ENCODE results near the gene RTF2.

Gene RTF2

DNA sequence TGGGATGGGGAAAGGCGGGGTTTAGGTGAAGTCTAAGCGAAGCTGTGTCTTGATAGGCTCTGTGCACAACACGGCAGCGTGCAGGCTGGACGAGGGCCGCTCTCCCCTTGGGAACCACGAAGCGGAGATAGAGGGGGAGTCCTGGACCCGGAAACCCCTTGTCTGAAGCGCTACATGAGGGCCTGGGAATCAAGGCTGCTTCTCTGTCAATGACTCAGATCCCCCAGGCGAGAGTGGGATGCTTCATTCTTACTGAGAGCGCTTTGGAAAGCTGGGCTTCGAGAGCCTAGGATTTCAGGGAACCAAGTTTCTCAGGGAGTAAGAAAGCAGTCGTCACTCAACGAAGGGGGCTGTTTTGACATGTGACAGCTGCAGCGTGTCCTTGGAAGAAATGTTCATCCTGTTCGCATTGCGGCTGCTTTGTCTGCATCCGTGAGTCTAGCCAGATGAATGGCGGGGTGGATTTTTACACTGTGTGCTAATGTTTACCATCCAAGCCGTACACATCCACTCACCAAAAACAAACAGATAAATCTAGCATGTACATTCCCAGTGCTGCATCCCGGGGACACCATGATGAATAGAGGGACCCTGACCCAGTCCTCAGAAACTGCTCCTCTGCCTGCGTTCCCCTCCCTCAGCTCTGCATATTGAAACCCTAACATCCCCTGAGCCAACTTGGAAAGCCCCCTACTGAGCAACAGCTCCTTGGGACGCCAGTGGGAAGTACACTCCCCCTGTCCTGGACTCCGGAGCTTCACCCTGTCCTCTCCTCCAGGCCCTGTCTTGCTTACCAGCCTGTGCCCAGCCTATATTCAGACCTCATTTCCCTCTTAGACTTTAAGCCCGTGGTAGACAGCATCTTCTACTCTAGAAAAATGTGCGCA lies 24.5 kb upstream of the RTF2 start:
- Histone ChIP-seq H3K27ac (ENCODE audit: insufficient read depth in 1 of 2, low read depth in 1 of 2, low read length in 2 of 2, poor library complexity in 1 of 2, severe bottlenecking in 2 of 2) (no peak overlapping the region), H3K4me1 (ENCODE audit: control extremely low read depth in 1 of 4, control insufficient read depth in 4 of 4, insufficient read depth in 4 of 4, low read length in 3 of 4) (peaks cover 24 to 40% (median 32%) of the 10 kb centered on the region in 4 experiments), H3K4me3 (ENCODE audit: control insufficient read depth in 1 of 7, extremely low read depth in 1 of 7, insufficient read depth in 4 of 7, low read depth in 2 of 7, low read length in 6 of 7) (no peak overlapping the region), H3K27me3 (replicated peaks in 2 of 5; ENCODE audit: control insufficient read depth in 4 of 5, insufficient read depth in 5 of 5, low read length in 4 of 5) (no peaks in the 10 kb centered on the region), H3K9me3 (ENCODE audit: control extremely low read depth in 1 of 5, control insufficient read depth in 4 of 5, insufficient read depth in 2 of 5, low read depth in 1 of 5, low read length in 4 of 5) (no peaks in the 10 kb centered on the region), H3K36me3 (ENCODE audit: control insufficient read depth in 4 of 4, insufficient read depth in 4 of 4, low read length in 3 of 4) (peaks cover 0 to 13% (median 0%) of the 10 kb centered on the region in 4 experiments)
- POLR2A ChIA-PET, result no interaction called here
- 98% methylated on average over 27 of the region's 27 CpGs for WGBS (ENCODE audit: insufficient coverage)
- DNase-seq, result no peak
- CTCF ChIA-PET, result interaction anchor here (1.1 to 1.4 kb wide), 2 partner anchors 11 to 19 kb away, joined by 3 read pairs; no protein-coding TSS in a partner anchor

DNA sequence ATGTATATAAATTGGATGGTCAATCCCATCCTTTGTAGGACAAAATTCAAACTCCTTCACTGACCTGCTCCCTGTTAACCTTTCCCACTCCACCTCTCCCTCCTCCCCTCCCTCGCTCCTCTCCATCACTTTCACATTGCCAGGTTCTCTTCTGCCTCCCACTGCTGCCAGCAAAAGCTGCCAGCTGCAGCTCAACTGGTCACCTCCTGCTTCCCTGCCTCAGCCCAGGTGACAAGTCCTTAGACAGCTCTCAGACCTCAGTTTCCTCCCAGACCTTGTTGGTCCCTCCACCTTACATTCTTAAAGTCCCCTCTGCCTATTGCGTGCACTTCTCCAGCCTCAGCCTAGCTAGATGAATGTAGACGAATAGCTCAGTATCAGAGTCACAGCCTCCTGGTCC lies 23.3 kb upstream of the RTF2 start:
- ChIA-PET CTCF (interaction anchor here (1.4 kb wide), 1 partner anchor 22 kb away, joined by 3 read pairs; no protein-coding TSS in a partner anchor), POLR2A (interaction anchor here (0.8 kb wide), 1 partner anchor 27 kb away, joined by 3 read pairs; no protein-coding TSS in a partner anchor)
- Histone ChIP-seq H3K9me3 (ENCODE audit: control extremely low read depth in 1 of 5, control insufficient read depth in 4 of 5, insufficient read depth in 2 of 5, low read depth in 1 of 5, low read length in 4 of 5) (no peaks in the 10 kb centered on the region), H3K4me3 (ENCODE audit: control insufficient read depth in 1 of 7, extremely low read depth in 1 of 7, insufficient read depth in 4 of 7, low read depth in 2 of 7, low read length in 6 of 7) (no peak overlapping the region), H3K27ac (ENCODE audit: insufficient read depth in 1 of 2, low read depth in 1 of 2, low read length in 2 of 2, poor library complexity in 1 of 2, severe bottlenecking in 2 of 2) (no peak overlapping the region), H3K4me1 (ENCODE audit: control extremely low read depth in 1 of 4, control insufficient read depth in 4 of 4, insufficient read depth in 4 of 4, low read length in 3 of 4) (peaks cover 15 to 27% (median 21%) of the 10 kb centered on the region in 4 experiments), H3K36me3 (ENCODE audit: control insufficient read depth in 4 of 4, insufficient read depth in 4 of 4, low read length in 3 of 4) (peaks cover 0 to 17% (median 0%) of the 10 kb centered on the region in 4 experiments), H3K27me3 (replicated peaks in 2 of 5; ENCODE audit: control insufficient read depth in 4 of 5, insufficient read depth in 5 of 5, low read length in 4 of 5) (no peaks in the 10 kb centered on the region)
- DNase-seq, result no peak
- WGBS (ENCODE audit: insufficient coverage), result 96% methylated on average over 3 of the region's 3 CpGs

DNA sequence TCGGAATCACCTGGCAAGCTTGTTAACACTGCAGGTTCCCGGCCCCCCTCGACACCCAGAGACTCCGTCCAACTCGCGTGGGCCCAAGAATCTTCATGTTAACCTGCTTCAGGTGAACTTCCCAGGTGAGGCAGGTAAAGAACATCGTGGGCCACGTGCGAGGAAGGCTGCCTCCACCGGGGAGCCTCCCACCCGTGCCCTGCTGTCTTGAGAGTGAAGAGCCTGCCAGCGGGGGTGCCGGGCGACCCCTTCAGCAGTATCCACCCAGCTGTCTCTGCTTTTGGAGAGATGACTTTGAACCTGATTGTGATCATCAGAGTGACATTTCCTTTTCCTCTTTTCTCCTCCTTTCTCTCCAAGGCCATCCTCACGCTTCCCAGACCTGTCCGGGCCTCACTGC lies 22.9 kb upstream of the RTF2 start:
- ChIA-PET POLR2A (interaction anchor here (0.8 kb wide), 1 partner anchor 27 kb away, joined by 3 read pairs; no protein-coding TSS in a partner anchor), CTCF (interaction anchor here (1.4 kb wide), 1 partner anchor 22 kb away, joined by 3 read pairs; no protein-coding TSS in a partner anchor)
- H3K27ac ChIP-seq (ENCODE audit: insufficient read depth in 1 of 2, low read depth in 1 of 2, low read length in 2 of 2, poor library complexity in 1 of 2, severe bottlenecking in 2 of 2), result no peak overlapping the region
- no peak overlapping the region for H3K4me3 ChIP-seq (ENCODE audit: control insufficient read depth in 1 of 7, extremely low read depth in 1 of 7, insufficient read depth in 4 of 7, low read depth in 2 of 7, low read length in 6 of 7)
- no peaks in the 10 kb centered on the region for H3K27me3 ChIP-seq (replicated peaks in 2 of 5; ENCODE audit: control insufficient read depth in 4 of 5, insufficient read depth in 5 of 5, low read length in 4 of 5)
- H3K9me3 ChIP-seq (ENCODE audit: control extremely low read depth in 1 of 5, control insufficient read depth in 4 of 5, insufficient read depth in 2 of 5, low read depth in 1 of 5, low read length in 4 of 5), result no peaks in the 10 kb centered on the region
- DNase-seq, result no peak
- 98% methylated on average over 16 of the region's 16 CpGs for WGBS (ENCODE audit: insufficient coverage)
- peaks cover 0 to 17% (median 0%) of the 10 kb centered on the region in 4 experiments for H3K36me3 ChIP-seq (ENCODE audit: control insufficient read depth in 4 of 4, insufficient read depth in 4 of 4, low read length in 3 of 4)
- peaks cover 11 to 23% (median 17%) of the 10 kb centered on the region in 4 experiments for H3K4me1 ChIP-seq (ENCODE audit: control extremely low read depth in 1 of 4, control insufficient read depth in 4 of 4, insufficient read depth in 4 of 4, low read length in 3 of 4)

DNA sequence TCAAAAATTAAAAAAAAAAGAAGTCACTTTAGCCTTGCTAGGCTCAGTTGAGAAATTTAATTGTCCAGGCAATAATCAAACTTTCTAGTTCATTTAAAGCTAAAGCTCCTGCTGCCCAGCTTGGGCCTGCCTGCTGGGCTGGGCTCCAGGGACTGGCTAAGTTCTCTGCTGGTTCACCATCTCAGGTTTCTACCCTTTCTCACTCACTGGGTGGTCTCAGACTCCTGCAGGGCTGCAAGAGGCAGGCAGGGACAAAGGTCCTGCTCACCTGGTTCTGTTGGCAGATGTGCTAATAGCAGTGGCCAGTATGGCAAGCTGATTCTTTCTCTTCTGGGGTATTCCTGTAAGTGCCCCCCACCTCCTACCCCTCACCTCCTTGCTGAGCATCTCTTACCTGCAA lies 21.2 kb upstream of the RTF2 start:
- H3K9me3 ChIP-seq (ENCODE audit: control extremely low read depth in 1 of 5, control insufficient read depth in 4 of 5, insufficient read depth in 2 of 5, low read depth in 1 of 5, low read length in 4 of 5), result no peaks in the 10 kb centered on the region
- no peak overlapping the region for H3K4me3 ChIP-seq (ENCODE audit: control insufficient read depth in 1 of 7, extremely low read depth in 1 of 7, insufficient read depth in 4 of 7, low read depth in 2 of 7, low read length in 6 of 7)
- DNase-seq, result no peak
- peaks cover 6 to 8% (median 8%) of the 10 kb centered on the region in 4 experiments for H3K4me1 ChIP-seq (ENCODE audit: control extremely low read depth in 1 of 4, control insufficient read depth in 4 of 4, insufficient read depth in 4 of 4, low read length in 3 of 4)
- H3K27me3 ChIP-seq (replicated peaks in 2 of 5; ENCODE audit: control insufficient read depth in 4 of 5, insufficient read depth in 5 of 5, low read length in 4 of 5), result no peaks in the 10 kb centered on the region
- CTCF ChIA-PET, result no interaction called here
- POLR2A ChIA-PET, result no interaction called here
- H3K27ac ChIP-seq (ENCODE audit: insufficient read depth in 1 of 2, low read depth in 1 of 2, low read length in 2 of 2, poor library complexity in 1 of 2, severe bottlenecking in 2 of 2), result no peak overlapping the region
- peaks cover 0 to 26% (median 3%) of the 10 kb centered on the region in 4 experiments for H3K36me3 ChIP-seq (ENCODE audit: control insufficient read depth in 4 of 4, insufficient read depth in 4 of 4, low read length in 3 of 4)

DNA sequence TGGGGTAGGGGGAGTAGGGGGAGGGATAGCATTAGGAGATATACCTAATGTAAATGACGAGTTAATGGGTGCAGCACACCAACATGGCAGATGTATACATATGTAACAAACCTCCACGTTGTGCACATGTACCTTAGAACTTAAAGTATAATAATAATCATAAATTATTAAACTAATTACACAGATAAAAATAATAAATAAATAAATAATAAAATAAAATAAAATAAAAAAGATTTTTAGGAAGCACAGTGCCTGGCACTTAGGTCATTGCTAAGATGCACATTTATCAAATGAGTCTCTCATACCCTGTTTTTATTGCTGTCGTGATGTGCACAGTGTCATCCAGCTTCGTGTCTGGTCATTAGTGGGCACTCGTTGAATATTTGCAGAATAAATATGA lies 19.0 kb upstream of the RTF2 start:
- POLR2A ChIA-PET, result no interaction called here
- no peaks in the 10 kb centered on the region for H3K9me3 ChIP-seq (ENCODE audit: control extremely low read depth in 1 of 5, control insufficient read depth in 4 of 5, insufficient read depth in 2 of 5, low read depth in 1 of 5, low read length in 4 of 5)
- H3K36me3 ChIP-seq (ENCODE audit: control insufficient read depth in 4 of 4, insufficient read depth in 4 of 4, low read length in 3 of 4), result peaks cover 0 to 29% (median 3%) of the 10 kb centered on the region in 4 experiments
- peaks cover 0 to 10% (median 7%) of the 10 kb centered on the region in 4 experiments for H3K4me1 ChIP-seq (ENCODE audit: control extremely low read depth in 1 of 4, control insufficient read depth in 4 of 4, insufficient read depth in 4 of 4, low read length in 3 of 4)
- CTCF ChIA-PET, result no interaction called here
- no peak overlapping the region for H3K27ac ChIP-seq (ENCODE audit: insufficient read depth in 1 of 2, low read depth in 1 of 2, low read length in 2 of 2, poor library complexity in 1 of 2, severe bottlenecking in 2 of 2)
- no peak overlapping the region for H3K4me3 ChIP-seq (ENCODE audit: control insufficient read depth in 1 of 7, extremely low read depth in 1 of 7, insufficient read depth in 4 of 7, low read depth in 2 of 7, low read length in 6 of 7)
- no CpG with 5 or more reads among the region's 5 CpGs for WGBS (ENCODE audit: insufficient coverage)
- H3K27me3 ChIP-seq (replicated peaks in 2 of 5; ENCODE audit: control insufficient read depth in 4 of 5, insufficient read depth in 5 of 5, low read length in 4 of 5), result no peaks in the 10 kb centered on the region
- no peak for DNase-seq

GRCh38 chr20:56451056-56451765 lies 17.2 kb upstream of the RTF2 start:
- no peak for DNase-seq
- Histone ChIP-seq H3K27me3 (replicated peaks in 2 of 5; ENCODE audit: control insufficient read depth in 4 of 5, insufficient read depth in 5 of 5, low read length in 4 of 5) (no peaks in the 10 kb centered on the region), H3K36me3 (ENCODE audit: control insufficient read depth in 4 of 4, insufficient read depth in 4 of 4, low read length in 3 of 4) (peaks cover 0 to 37% (median 3%) of the 10 kb centered on the region in 4 experiments), H3K4me3 (ENCODE audit: control insufficient read depth in 1 of 7, extremely low read depth in 1 of 7, insufficient read depth in 4 of 7, low read depth in 2 of 7, low read length in 6 of 7) (no peak overlapping the region), H3K27ac (ENCODE audit: insufficient read depth in 1 of 2, low read depth in 1 of 2, low read length in 2 of 2, poor library complexity in 1 of 2, severe bottlenecking in 2 of 2) (no peak overlapping the region), H3K4me1 (ENCODE audit: control extremely low read depth in 1 of 4, control insufficient read depth in 4 of 4, insufficient read depth in 4 of 4, low read length in 3 of 4) (peaks cover 0 to 10% (median 7%) of the 10 kb centered on the region in 4 experiments), H3K9me3 (ENCODE audit: control extremely low read depth in 1 of 5, control insufficient read depth in 4 of 5, insufficient read depth in 2 of 5, low read depth in 1 of 5, low read length in 4 of 5) (no peaks in the 10 kb centered on the region)
- POLR2A ChIA-PET, result no interaction called here
- WGBS (ENCODE audit: insufficient coverage), result 97% methylated on average over 13 of the region's 13 CpGs
- CTCF ChIA-PET, result no interaction called here
